GF-D8 (cell line): Measurements from ENCODE around the gene CXCR6.

Experiments used
- DNase-seq: peaks from one replicate; lab custom pipeline; 2025; lab: John Stamatoyannopoulos, UW

The CXCR6 gene

DNA sequence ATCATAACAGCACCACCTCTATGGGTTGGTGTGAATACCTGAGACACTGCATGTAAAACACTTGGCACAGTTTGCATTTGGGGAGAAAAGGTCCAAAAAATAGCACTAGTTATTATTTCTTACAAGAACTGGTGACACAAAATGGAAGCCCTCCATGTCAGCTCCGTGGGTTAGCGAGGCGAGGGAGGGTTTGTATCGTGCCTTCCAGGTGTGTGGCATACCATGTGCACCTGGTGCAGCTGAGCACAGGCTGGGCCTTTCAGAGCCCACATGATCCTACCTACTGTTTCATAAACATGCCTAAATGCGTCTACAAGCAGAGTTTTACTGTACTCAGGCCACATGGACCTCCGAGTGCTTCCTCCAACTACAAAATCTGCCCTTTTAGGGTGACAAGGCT lies 5.6 kb downstream of the CXCR6 start:
- no peak for DNase-seq

DNA sequence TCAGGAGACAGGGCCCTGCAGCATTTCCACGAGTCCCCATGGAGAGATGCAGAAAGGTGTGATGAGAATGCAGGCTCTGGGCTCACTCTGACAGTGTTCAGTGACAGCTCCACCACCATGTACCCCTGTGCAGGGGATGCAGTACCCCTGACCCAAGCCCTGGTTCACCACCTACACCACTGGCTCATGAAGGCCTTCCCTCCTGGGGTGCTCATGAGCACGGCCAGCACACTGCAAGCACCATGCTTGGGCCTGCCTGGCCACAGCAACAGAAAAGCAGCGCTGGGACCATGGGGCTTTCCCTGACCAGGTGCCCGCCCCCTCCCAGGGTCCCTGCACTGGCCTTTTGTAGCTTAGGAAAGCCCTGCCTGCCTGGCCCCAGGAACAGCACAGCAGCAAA lies 6.2 kb downstream of the CXCR6 start:
- no peak for DNase-seq

DNA sequence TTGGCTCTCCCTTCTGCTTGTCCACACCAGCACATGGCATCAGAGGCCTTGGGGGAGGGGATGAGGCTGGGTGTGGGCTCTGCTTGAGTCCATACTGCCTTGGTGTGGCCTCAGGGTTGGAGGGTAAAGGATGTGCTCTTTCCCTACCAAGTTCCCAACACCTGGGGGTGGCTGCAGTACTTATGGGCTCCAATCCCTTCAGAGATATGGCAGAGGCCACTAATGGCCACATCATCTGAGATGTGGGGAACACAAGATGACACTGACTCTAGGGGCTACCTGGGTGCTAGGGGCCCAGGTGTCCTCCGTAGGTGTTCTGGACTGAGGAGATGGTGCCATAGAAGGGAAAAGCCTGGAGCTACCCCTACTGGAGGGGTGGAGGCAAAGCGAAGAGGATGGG lies 6.9 kb downstream of the CXCR6 start:
- no peak for DNase-seq

DNA sequence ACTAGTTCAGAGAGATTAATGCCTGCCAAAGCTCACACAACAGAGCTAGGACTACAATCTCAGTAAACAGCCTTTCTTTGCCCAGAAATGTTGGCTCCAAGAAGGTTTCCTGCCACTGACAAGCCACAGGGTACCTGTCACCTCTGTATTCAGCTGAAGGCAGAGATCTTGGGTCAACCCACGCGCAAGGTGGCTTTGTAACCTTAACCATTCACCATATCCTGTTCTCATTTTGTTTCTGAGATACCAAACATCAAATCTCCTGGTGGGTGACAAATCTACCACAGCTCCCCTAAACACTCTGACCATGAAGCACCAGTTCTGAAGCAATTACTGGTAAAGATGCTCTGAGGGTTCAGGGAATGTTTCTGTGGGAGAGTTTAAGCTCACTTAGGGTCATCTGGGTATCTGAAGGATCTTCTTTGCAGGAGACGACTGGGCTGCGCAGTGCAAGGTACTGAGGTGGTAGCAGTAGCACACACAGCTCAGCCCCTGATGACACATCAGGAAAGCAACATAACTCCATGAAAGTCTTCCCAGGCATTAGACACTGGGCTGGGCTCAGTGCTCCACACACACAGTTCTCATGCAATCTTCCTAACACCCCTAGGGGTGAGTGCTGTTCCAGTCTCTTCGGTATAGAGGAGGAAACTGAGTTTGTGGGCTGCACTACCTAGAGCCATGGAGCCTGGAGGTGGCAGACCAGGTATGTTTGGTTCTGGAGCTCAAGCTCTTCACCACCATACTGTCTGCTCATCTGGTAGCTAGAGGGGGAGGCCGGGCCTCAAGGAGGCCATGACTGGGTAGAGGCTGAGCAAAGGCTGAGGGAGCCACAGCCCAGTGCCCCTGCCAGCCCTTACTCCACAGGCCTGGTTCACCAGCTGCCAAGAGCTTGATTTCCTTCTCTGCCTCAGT lies 7.7 kb downstream of the CXCR6 start:
- no peak for DNase-seq

DNA sequence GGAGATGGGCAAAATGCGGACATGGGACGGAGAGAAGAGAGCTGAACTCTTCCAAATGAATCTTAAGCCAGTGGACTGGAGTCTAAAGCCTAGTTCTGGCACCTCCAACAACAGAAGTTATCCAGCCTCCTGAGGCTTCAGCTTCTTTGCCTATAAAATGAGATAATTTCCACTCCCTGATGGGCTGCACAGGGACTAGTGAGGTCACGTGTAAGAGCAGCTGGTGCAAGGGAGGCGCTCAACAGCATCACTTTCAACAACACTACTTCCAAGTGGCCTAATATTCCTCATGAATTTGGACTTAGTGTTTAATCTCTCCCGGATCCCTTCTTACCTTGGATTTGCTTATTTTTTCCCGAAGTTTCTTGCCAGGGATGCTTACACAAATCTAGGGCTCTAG lies 8.7 kb downstream of the CXCR6 start:
- DNase-seq, result no peak

DNA sequence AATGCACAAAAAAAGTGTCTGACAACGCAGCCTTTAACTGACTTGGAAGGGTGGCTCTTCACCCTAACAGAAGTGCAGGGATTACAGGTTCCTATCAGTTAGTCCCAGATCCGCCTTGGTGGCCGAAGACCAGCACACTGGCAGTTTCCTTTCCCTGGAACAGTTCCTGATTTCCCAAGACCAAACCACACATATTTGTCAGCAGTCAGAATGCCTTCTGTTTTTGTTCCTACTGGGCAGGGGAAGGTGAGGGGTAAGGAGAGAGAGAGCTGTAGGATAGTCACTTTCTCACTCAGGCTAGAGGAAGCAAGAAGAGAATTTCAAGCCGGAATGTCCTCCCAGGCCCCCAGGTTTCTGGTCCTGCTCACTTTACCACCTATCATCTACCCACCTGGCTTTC lies 9.2 kb downstream of the CXCR6 start:
- no peak for DNase-seq

DNA sequence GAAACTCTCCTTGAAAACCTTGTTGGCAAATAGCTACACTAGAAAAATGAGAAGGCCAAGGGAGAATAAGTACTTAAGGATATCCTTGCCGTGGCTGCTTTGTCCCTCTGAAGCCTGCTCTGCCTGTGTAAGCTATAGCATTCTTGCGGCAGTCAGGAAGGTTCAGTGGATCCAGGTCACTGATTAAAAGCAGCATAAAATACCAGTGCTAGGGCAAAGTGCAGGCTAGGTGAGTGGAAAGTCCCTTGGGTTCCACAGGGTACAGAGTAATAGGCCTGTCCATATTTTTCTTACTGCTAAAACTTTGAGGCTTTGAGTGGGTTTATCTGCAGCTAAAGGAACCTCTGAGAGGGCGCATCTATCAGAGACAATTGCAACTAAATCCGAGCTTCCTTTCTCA lies 10.3 kb downstream of the CXCR6 start:
- no peak for DNase-seq

DNA sequence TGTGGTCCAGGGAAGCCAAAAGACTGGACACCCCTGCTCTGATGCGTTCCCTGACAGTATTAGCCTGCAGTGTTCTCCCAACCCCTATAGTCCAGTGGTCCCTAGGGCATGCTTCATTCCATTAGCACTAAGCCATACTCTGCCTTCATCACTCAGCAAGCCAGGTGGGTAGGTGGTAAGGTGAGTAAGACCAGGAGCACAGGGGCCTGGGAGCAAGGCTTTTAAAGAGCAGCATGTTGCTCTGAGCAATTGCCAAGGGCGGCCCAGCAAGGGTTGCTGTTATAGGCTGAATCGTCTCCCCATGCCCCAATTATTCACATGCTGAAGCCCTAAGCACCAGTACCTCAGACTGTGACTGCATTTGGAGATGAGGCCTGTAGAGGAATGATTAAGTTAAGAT lies 11.0 kb downstream of the CXCR6 start:
- DNase-seq, result no peak

DNA sequence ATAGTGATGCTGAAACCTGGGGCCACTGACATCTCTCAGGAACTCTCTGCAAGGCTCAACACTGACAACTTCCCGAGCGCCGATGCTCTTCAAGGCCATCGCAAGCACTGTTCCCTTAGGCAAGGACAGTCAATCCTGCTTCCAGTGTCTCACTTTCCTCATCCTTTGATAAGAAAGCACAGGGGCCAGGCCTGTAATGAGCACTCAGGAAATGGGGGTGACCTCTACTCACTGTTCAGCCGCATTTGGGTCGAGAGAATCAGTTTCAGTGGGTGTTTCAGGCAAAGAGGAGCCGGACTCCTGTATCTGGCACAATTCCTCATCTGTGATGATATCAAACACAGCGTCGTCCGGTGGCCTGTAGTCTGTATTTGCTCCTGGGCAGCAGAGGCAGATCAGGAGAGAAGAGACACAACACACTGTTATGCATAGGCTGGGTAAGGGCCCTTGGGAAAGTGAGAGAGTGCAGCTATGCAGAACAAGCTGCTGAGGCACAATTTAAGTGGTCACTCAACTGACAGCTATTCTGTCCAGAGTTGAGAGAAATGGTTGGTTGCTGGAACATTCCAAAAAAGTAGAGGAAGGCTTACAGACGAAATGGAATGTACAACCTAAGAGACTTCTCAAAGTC lies 11.9 kb downstream of the CXCR6 start:
- DNase-seq, result no peak

DNA sequence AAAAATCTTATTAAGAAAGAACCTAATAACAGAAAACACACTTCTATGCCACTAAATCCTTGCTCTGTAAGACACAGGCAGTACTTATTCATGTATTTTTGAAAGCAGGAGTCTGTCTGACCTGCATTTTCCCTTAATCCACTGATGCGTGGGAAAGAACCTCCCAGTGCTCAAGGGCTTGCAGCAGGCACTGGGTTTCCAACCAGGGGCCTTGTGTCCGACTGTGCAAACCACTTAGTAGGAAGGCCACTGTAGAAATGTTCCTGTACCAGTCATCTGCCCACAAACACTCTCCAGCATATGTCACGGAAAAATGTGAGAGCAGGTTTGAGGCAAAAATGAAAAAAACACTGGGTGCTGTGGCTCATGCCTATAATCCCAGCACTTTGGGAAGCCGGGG lies 12.4 kb downstream of the CXCR6 start:
- DNase-seq, result no peak

DNA sequence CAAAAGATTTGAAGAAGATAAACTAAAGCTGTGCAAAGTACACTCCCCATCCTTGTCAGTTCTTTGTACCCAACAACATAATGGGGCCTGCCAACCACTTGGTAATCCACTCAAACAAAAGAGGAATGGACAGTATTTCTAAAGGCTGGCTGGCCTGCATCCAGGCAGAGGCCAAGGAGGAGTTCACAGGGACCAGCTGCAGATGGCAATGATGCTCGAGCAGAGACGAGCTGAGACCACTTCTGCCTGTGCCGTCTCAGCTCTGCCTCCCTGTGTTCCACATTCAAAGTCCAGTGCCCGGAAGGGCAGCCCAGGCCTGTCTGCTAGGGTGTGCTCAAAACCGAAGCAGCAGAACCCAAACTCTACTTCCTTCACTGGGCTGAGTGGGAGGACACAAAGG lies 14.3 kb downstream of the CXCR6 start:
- DNase-seq, result no peak

DNA sequence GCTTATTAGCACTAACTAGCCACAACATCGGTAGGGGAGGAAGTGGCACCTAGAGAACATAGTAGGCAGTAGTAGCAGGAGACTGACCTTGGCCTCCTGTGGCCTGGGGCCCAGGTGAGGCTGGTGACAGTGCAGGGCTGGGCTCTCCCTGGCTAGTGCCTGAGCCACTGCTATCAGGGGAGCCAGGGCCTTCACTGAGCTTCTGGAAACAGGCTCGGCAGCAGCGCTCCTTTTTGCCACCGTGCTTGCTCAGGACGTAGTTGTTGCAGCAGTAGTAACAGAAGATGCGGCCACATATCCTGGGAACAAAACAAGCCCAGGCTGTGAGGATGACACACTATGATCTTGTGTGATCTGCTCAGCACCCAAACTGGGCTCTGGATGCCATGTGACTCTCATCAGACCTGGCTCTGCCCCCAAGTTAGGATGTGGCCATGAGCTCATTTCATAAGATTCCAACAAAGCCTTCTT lies 15.1 kb downstream of the CXCR6 start:
- no peak for DNase-seq

DNA sequence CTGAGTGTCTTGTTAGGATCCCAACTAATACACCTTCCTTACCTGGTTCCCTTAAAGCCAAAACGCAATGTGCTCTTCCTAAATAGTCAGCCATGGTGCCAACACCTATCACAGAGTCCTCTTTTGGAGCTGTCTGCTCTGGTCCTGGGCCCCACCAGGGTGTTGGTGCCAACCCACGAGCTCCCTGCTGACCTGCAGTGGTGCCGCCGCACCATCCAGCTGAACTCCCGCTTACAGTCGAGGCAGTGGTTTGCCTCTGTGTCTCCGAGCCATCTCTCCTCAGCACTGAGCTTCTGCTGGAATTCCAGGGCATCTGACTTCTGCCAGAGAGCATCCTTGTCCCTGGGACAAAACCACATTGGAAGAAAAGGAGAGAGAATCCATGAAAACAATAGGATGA lies 15.9 kb downstream of the CXCR6 start:
- no peak for DNase-seq

DNA sequence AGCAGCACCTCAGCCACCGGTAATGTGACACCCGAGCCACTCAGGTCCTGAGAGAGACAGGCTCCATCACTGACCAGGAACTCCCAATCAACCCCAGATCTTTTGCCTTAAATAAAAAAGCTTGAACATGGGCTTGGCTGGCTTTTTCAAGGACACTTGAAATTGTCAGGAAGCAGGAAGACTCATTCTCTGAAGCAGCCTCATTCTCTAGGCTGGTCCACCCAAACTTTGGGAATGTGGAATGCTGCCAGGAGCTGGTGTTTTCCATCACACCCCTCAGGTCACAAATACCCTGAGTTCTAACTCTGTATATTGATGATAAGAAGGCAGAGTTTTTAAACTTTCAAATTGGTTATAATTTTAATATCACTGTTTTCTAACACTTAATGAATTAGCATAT lies 17.0 kb downstream of the CXCR6 start:
- no peak for DNase-seq

DNA sequence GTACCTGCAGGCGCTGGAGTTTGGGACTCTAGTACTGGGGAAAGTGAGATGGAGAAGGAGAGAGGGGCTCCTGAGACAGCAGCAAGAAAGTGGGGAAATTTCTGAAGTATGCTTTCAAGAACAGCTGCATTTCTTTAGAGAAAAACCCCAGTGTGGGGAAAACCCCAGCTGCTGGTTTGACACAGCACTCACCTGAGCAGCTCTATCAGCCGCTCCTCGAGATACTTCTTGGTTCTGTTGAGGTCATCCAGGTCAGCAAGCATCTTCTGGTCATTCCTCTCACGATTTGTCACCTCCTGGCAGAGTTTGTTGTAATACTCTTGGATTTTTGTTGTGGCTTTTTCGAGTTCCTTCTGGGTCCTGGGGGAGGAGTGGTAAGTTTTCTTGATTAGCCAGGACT lies 18.8 kb downstream of the CXCR6 start:
- no peak for DNase-seq

DNA sequence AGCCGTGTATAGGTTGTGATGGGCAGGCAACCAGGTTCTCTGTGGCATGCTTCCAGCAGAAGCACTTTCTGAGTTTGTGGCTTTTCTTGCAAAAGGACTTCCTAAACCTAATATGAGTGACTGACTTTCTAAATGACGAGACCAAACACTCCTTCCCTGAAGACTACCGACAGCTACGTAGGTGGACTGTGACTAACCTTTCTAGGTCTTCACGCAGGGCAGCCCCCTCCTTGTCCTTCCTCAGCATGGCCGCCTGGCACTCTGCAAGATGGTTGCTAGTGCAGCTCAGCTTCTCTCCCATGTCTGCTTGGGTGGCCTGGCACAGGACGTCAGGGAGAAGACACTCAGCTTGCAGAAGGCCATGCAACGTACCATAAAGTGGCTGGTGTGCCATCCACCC lies 20.9 kb downstream of the CXCR6 start:
- no peak for DNase-seq

DNA sequence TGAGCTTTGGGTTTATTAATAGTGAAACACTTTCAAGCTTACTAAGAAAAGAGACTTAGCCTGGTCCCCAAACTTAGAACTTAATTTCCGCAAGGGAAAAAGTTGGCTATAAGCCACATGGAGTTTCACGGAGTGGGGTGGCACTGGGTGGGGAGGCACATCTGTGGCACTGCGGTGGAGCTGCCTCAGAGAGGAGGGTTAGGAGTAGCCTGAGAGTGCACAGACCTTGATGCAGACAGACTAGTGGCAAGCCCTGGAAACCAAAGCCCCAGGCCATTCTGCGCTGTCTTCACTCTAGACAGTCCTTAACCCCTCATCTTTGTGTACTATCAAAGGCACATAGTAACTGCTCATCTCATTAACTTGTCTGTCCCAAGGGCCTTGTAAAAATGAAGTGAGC lies 22.0 kb downstream of the CXCR6 start:
- no peak for DNase-seq

DNA sequence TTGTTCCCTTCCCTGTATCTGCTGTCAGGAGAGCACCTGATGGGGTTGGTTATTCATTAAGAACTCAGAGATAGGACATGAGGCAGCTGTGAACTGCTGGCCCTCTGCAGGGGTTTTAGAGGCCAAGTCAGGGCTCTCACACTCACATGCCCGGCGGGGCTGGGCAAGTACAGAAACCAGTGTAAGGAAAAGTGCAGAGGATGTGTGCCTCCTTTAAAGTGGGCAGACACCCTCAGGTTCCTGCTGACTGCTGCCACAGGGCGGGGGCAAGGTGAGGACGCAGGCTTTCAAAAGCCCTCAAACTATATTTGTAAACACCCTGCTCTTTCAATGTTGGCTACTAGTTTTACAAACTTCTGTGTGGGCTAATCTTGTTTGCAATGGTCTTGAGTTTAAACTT lies 22.4 kb downstream of the CXCR6 start:
- no peak for DNase-seq

DNA sequence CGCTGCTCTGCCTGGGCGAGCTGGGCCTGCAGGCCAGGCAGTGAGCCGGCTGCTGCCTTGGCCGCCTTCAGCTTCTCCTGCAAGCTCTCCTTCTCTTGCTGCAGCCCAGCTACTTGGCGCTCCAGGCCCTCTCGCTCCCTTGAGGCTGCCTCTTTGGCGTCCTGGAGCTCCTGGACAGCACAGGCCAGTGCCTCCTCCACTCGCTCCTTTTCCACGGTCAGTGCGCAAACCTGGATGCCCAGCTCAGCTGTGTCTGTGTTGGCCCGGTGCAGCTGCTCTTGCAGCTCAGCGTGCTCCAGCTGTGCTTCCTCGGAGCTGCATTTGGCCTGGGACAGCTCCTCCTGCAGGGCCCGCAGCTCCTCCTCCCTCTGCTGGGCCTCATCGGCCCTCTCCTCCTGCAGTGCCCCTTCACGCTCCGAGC lies 23.1 kb downstream of the CXCR6 start:
- no peak for DNase-seq

DNA sequence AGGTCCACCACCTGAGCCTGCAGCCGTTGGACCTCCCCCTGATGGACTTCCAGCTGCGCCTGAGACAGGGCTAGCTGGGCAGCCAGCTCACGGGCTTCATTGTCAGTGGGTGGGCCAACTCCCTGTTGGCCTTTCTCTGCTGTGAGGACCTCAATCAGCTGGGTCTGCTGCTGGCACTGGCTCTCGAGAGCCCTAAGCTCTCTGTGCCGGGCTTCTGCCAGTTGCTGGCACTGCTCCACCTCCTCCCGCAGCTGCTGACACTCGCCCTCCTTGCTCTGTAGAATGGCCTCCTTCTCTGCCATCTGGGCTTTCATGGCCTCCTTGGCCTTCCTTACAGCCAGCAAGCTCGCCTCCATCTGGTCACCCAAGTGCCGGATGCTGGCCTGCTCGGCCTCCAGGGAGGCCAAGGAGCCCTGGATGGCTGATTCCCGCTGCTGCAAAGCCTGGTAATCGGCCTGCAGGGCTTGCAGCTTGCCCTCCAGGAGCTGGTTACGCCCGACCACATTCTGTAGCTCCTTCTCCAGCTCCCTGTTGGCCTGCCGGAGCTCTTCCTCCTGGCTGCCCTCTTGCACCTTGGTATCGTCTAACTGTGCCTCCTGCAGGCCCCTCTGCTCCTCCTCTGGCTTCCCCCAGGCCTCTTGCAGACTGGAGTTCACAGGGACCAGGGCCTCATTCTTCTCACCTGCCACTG lies 23.8 kb downstream of the CXCR6 start:
- no peak for DNase-seq

DNA sequence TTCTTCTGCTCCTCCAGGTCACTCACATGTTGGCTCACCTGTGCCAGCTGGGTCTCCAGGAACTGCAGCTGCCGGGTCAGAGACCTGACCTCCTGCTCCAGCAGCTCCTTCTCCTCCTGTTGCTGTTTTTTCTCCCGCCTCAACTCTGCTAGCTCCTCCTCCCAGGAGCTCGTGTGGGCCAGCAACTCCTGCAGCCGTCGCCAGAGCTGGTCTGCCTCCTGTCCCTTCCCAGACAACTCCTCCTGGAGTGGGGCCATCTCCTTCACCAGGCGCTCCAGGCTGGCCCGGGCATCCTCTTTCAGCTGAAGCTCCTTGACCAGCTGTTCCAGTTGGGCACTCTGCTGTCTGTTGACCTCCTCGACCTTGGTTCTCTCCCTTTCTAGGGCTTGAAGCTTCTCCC lies 24.5 kb downstream of the CXCR6 start:
- no peak for DNase-seq

DNA sequence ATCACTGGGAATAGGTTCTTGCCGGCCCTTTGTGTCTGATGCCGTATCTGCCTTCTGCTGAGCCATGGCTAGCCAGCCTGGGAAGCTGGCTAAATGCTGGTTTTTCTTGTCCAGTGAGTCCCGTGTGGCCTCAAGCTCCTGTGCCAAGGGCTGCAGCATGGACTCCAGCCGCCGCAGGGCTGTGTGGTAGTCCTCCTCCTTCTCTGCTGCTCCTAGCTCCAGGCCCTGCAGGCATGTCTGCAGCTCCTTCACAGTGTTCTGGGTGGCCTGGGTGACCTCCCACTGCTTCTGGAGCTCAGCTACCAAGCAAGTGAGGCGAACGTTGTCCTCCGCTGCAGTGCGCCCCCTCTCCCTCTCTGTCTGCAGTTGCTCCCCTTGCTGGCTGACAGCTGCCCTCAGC lies 24.9 kb downstream of the CXCR6 start:
- no peak for DNase-seq

DNA sequence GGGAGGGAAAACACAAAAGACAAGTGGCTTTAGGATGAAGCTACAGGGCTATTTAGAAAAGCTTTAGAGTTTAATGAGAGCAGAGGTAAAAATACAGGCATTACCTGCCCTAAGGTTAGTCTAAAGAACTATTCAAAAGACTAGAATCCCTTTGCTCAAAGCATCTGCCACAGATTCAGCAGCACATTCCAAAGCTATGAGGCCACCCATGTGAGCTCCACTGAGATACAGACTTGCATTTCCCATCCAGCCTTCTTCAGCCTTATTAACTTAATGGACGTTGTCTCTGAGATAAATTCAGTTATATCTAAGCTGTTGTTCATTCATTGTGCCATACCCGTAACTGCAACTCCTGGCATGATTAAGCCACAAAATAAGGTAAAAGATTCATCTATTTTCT lies 25.4 kb downstream of the CXCR6 start:
- DNase-seq, result no peak
